SK-N-MC (cell line): ENCODE measurements around the gene CACNB1.

Source experiments
- DNase-seq: peaks from one replicate; pipeline ENCODE4 v3.0.0-alpha.2; 2011; ENCODE audit warnings: low read depth, low spot score
- H3K27ac ChIP-seq: fragments of 200-600 bp; sonication (generic); 2 replicates; pipeline ENCODE4 v1.5.1; 2016; ENCODE audit warnings: mixed run types
- H3K36me3 ChIP-seq: fragments of 200-600 bp; sonication (generic); 2 replicates; pipeline ENCODE4 v1.6.1; 2017; ENCODE audit warnings: antibody characterized with exemption, low read length, mixed read lengths; ENCODE audit not compliant: insufficient read depth
- H3K4me3 ChIP-seq: fragments of 200-600 bp; sonication (generic); 2 replicates; pipeline ENCODE4 v1.5.1; 2016
- H3K9ac ChIP-seq: fragments of 200-600 bp; sonication (generic); 2 replicates; pipeline ENCODE4 v1.8.0; 2017; ENCODE audit warnings: mixed run types, mixed read lengths; ENCODE audit not compliant: insufficient read length
- H3K9me3 ChIP-seq: fragments of 200-600 bp; sonication (generic); 2 replicates; pipeline ENCODE4 v1.6.1; 2017; ENCODE audit warnings: low read depth, mild to moderate bottlenecking, antibody characterized with exemption, low read length, moderate library complexity, mixed read lengths
- EZH2 ChIP-seq: fragments of 200-600 bp; sonication (generic); IDR thresholded peaks from one replicate; pipeline ENCODE4 v1.6.1; 2017; ENCODE audit warnings: antibody characterized with exemption
- FOXP2 ChIP-seq: optimal IDR thresholded peaks from 2 replicates; pipeline ENCODE3; 2011; ENCODE audit warnings: mild to moderate bottlenecking, moderate library complexity; ENCODE audit not compliant: insufficient read depth; ENCODE audit errors: extremely low read length, control extremely low read depth
- POLR2AphosphoS5 ChIP-seq: IDR thresholded peaks from 2 replicates; pipeline ENCODE4 v1.6.1; 2012; ENCODE audit warnings: mild to moderate bottlenecking, low read depth, low read length, borderline replicate concordance

CACNB1 gene

GRCh38 chr17:39191750-39192510, 5.5 kb downstream of the CACNB1 start:
- H3K27ac ChIP-seq = no peak overlapping the region
- no peak for DNase-seq
- H3K36me3 ChIP-seq = no peaks in the 10 kb centered on the region; the same call in 1 of the 2 replicates
- H3K9me3 ChIP-seq = no peaks in the 10 kb centered on the region
- H3K4me3 ChIP-seq = no peak overlapping the region
- H3K9ac ChIP-seq = no peak overlapping the region
- TF ChIP-seq FOXP2 (no peak), EZH2 (no peak), POLR2AphosphoS5 (no peak)

- peaks cover 4% of the 10 kb centered on the region; the same call in 1 of the 2 replicates for H3K36me3 ChIP-seq
- no peak overlapping the region for H3K4me3 ChIP-seq
- H3K9me3 ChIP-seq = no peaks in the 10 kb centered on the region
- DNase-seq = no peak
- H3K9ac ChIP-seq = no peak overlapping the region
- H3K27ac ChIP-seq = no peak overlapping the region
- no peak for TF ChIP-seq FOXP2
- TF ChIP-seq EZH2 = no peak
- no peak for TF ChIP-seq POLR2AphosphoS5
These were observed 10.2 kb downstream of the CACNB1 start for GRCh38 chr17:39187152-39187830.

GRCh38 chr17:39186481-39187002, 10.9 kb downstream of the CACNB1 start:
- Histone ChIP-seq H3K4me3 (no peak overlapping the region), H3K9me3 (no peaks in the 10 kb centered on the region), H3K36me3 (peaks cover 4% of the 10 kb centered on the region; the same call in 1 of the 2 replicates), H3K27ac (no peak overlapping the region), H3K9ac (no peak overlapping the region)
- no peak for TF ChIP-seq EZH2
- no peak for TF ChIP-seq FOXP2
- no peak for TF ChIP-seq POLR2AphosphoS5
- no peak for DNase-seq

- Histone ChIP-seq H3K9ac (no peak overlapping the region), H3K27ac (no peak overlapping the region), H3K9me3 (no peaks in the 10 kb centered on the region), H3K4me3 (no peak overlapping the region), H3K36me3 (peaks cover 8% of the 10 kb centered on the region; the same call in 1 of the 2 replicates)
- DNase-seq = no peak
- TF ChIP-seq POLR2AphosphoS5 = no peak
These were observed 13.7 kb downstream of the CACNB1 start for GRCh38 chr17:39183720-39184119.

- no peak for TF ChIP-seq EZH2
- no peak for TF ChIP-seq POLR2AphosphoS5
- no peak for TF ChIP-seq FOXP2
- H3K27ac ChIP-seq = no peak overlapping the region
- no peak for DNase-seq
- no peak overlapping the region for H3K9ac ChIP-seq
- H3K36me3 ChIP-seq = peaks cover 8% of the 10 kb centered on the region; the same call in 1 of the 2 replicates
- H3K9me3 ChIP-seq = no peaks in the 10 kb centered on the region
- no peak overlapping the region for H3K4me3 ChIP-seq
These were observed 14.4 kb downstream of the CACNB1 start for GRCh38 chr17:39183045-39183444.

- no peak for DNase-seq
- H3K9ac ChIP-seq = no peak overlapping the region
- H3K36me3 ChIP-seq = peaks cover 13% of the 10 kb centered on the region; the same call in 1 of the 2 replicates
- H3K4me3 ChIP-seq = no peak overlapping the region
- no peaks in the 10 kb centered on the region for H3K9me3 ChIP-seq
- TF ChIP-seq EZH2 (no peak), FOXP2 (no peak), POLR2AphosphoS5 (no peak)
- no peak overlapping the region for H3K27ac ChIP-seq
These were observed 16.2 kb downstream of the CACNB1 start for GRCh38 chr17:39181303-39181702.

- no peak for DNase-seq
- Histone ChIP-seq H3K9ac (no peak overlapping the region), H3K27ac (no peak overlapping the region), H3K9me3 (no peaks in the 10 kb centered on the region), H3K36me3 (peaks cover 13% of the 10 kb centered on the region; the same call in 1 of the 2 replicates), H3K4me3 (no peak overlapping the region)
- TF ChIP-seq EZH2 = no peak
- TF ChIP-seq FOXP2 = no peak
- TF ChIP-seq POLR2AphosphoS5 = no peak
These were observed 18.9 kb downstream of the CACNB1 start for GRCh38 chr17:39178536-39178935.

- TF ChIP-seq FOXP2 (no peak), EZH2 (no peak), POLR2AphosphoS5 (no peak)
- H3K36me3 ChIP-seq = peaks cover 9% of the 10 kb centered on the region; the same call in 1 of the 2 replicates
- H3K9me3 ChIP-seq = no peaks in the 10 kb centered on the region
- H3K27ac ChIP-seq = no peak overlapping the region
- DNase-seq = no peak
- H3K9ac ChIP-seq = no peak overlapping the region
- H3K4me3 ChIP-seq = no peak overlapping the region
These were observed 20.2 kb downstream of the CACNB1 start for GRCh38 chr17:39177256-39177655.

- Histone ChIP-seq H3K9me3 (no peaks in the 10 kb centered on the region), H3K4me3 (no peak overlapping the region), H3K27ac (no peak overlapping the region), H3K9ac (no peak overlapping the region), H3K36me3 (peaks cover 5% of the 10 kb centered on the region; the same call in 1 of the 2 replicates)
- TF ChIP-seq POLR2AphosphoS5 (no peak), FOXP2 (no peak), EZH2 (no peak)
- DNase-seq = no peak
These were observed 21.8 kb downstream of the CACNB1 start for GRCh38 chr17:39175695-39176093.
